Measurements from ENCODE around the gene VPS25.
"Not testable (repeated sequence)": the region's sequence is repeated elsewhere in the genome, so short reads cannot be mapped to it uniquely, and the experiment has no call there.

DNA sequence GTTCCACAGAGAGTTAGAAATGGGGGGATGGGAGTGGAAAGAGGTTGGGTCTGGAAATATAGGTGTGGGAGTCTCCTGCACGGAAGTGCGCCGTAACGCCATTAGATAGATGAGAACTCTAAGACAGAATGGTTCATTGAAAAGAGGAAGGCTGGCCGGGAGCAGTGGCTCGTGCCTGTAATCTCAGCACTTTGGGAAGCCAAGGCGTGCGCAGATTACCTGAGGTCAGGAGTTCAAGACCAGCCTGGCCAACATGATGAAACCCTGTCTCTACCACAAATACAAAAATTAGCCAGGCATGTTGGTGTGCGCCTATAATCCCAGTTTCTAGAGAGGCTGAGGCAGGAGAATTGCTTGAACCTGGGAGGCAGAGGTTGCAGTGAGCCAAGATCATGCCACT, 5.2 kb upstream of the VPS25 start:
- TF ChIP-seq, protein P1, sequence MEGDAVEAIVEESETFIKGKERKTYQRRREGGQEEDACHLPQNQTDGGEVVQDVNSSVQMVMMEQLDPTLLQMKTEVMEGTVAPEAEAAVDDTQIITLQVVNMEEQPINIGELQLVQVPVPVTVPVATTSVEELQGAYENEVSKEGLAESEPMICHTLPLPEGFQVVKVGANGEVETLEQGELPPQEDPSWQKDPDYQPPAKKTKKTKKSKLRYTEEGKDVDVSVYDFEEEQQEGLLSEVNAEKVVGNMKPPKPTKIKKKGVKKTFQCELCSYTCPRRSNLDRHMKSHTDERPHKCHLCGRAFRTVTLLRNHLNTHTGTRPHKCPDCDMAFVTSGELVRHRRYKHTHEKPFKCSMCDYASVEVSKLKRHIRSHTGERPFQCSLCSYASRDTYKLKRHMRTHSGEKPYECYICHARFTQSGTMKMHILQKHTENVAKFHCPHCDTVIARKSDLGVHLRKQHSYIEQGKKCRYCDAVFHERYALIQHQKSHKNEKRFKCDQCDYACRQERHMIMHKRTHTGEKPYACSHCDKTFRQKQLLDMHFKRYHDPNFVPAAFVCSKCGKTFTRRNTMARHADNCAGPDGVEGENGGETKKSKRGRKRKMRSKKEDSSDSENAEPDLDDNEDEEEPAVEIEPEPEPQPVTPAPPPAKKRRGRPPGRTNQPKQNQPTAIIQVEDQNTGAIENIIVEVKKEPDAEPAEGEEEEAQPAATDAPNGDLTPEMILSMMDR (IDR thresholded peaks at IDR 0.05; ENCODE audit: low read depth, low read length, poor library complexity, severe bottlenecking), result not testable (repeated sequence)
- not testable (repeated sequence) for TF ChIP-seq EZH2phosphoT487 (IDR thresholded peaks at IDR 0.05; ENCODE audit: borderline replicate concordance, low read length)
